CD14-positive monocyte (primary cell): Measurements from ENCODE around the gene FAM171A1. TPM values are rescaled to one million over a fixed set of nuclear protein-coding genes. Genes with fewer than 3 reads are reported as not detected.

ENCODE experiments used
- DNase-seq, 3 donors: peaks; one replicate each; pipeline ENCODE4 v3.0.0-alpha.2; 2011 to 2022
- H2AFZ ChIP-seq: 2 replicates; pipeline ENCODE4 v1.6.0; 2012; ENCODE audit warnings: mild to moderate bottlenecking, low read depth, low read length, inconsistent platforms; ENCODE audit not compliant: insufficient read depth, poor library complexity, severe bottlenecking
- H3K27ac ChIP-seq, 2 donors: 1 replicate in 1 of 2; 2 replicates in 1 of 2; pipeline ENCODE4 v1.5.1; 2012 to 2013; ENCODE audit warnings: low read length in 2 of 2, control low read depth in 1 of 2, inconsistent platforms in 1 of 2, low read depth in 1 of 2, mild to moderate bottlenecking in 1 of 2
- H3K27me3 ChIP-seq, 2 donors: one replicate each; pipeline versions ENCODE4 v1.6.0 to v1.6.1; 2011 to 2013; ENCODE audit warnings: low read length in 2 of 2; ENCODE audit not compliant: control insufficient read depth in 2 of 2, insufficient read depth in 2 of 2
- H3K36me3 ChIP-seq, 2 donors: replicated peaks in 1 of 2; 1 replicate in 1 of 2; 2 replicates in 1 of 2; pipeline versions ENCODE4 v1.5.1 to v1.6.1; 2012 to 2013; ENCODE audit warnings: low read length in 2 of 2, control low read depth in 1 of 2, inconsistent platforms in 1 of 2, mild to moderate bottlenecking in 1 of 2; ENCODE audit not compliant: insufficient read depth in 2 of 2, control insufficient read depth in 1 of 2
- H3K4me1 ChIP-seq, 2 donors: 1 replicate in 1 of 2; 2 replicates in 1 of 2; pipeline versions ENCODE4 v1.5.1 to v1.6.1; 2012 to 2013; ENCODE audit warnings: low read length in 2 of 2, control low read depth in 1 of 2, inconsistent platforms in 1 of 2, mild to moderate bottlenecking in 1 of 2, moderate library complexity in 1 of 2; ENCODE audit not compliant: insufficient read depth in 2 of 2, control insufficient read depth in 1 of 2
- H3K4me2 ChIP-seq: replicated peaks from 2 replicates; pipeline ENCODE3; 2012; ENCODE audit warnings: low read length, moderate library complexity, mild to moderate bottlenecking; ENCODE audit not compliant: poor library complexity, severe bottlenecking; ENCODE audit errors: extremely low read depth
- H3K4me3 ChIP-seq, 3 experiments: fragments of 200-600 bp in 1 of 3; sonication (generic) in 1 of 3; replicated peaks in 1 of 3; 1 replicate in 2 of 3; 2 replicates in 1 of 3; pipeline ENCODE4 v1.5.1; 2011 to 2013; ENCODE audit warnings: low read length in 3 of 3, mild to moderate bottlenecking in 3 of 3, control low read depth in 2 of 3, low read depth in 2 of 3, inconsistent platforms in 1 of 3, moderate library complexity in 1 of 3
- H3K79me2 ChIP-seq: 2 replicates; pipeline ENCODE4 v1.6.0; 2012; ENCODE audit warnings: mild to moderate bottlenecking, control low read depth, inconsistent platforms, low read length, moderate library complexity; ENCODE audit not compliant: insufficient read depth
- H3K9ac ChIP-seq: 2 replicates; pipeline ENCODE4 v1.6.0; 2017; ENCODE audit warnings: low read length, mild to moderate bottlenecking; ENCODE audit not compliant: insufficient read depth, poor library complexity, severe bottlenecking
- H3K9me3 ChIP-seq, 2 donors: replicated peaks in 1 of 2; 1 replicate in 1 of 2; 2 replicates in 1 of 2; pipeline versions ENCODE4 v1.5.1 to v1.6.1; 2012 to 2013; ENCODE audit warnings: low read length in 2 of 2, control low read depth in 1 of 2; ENCODE audit not compliant: control insufficient read depth in 1 of 2, insufficient read depth in 1 of 2
- H4K20me1 ChIP-seq: 2 replicates; pipeline ENCODE4 v1.6.0; 2012; ENCODE audit warnings: mild to moderate bottlenecking, low read length, control low read depth, moderate library complexity; ENCODE audit not compliant: insufficient read depth
- H3K27ac Mint-ChIP-seq, 7 donors: one replicate each; pipeline ENCODE4 v1.8.0; 2020; ENCODE audit warnings: mild to moderate bottlenecking in 7 of 7, mixed read lengths in 7 of 7, moderate library complexity in 6 of 7, inconsistent platforms in 2 of 7
- H3K27me3 Mint-ChIP-seq, 3 donors: one replicate each; pipeline ENCODE4 v1.8.0; 2021 to 2022; ENCODE audit warnings: low read depth in 3 of 3, mild to moderate bottlenecking in 3 of 3, mixed read lengths in 3 of 3, moderate library complexity in 3 of 3, inconsistent platforms in 1 of 3
- H3K36me3 Mint-ChIP-seq, 2 donors: one replicate each; pipeline ENCODE4 v1.8.0; 2020; ENCODE audit warnings: mixed read lengths in 2 of 2, inconsistent platforms in 1 of 2, mild to moderate bottlenecking in 1 of 2
- H3K4me1 Mint-ChIP-seq: one replicate; pipeline ENCODE4 v1.8.0; 2020; ENCODE audit warnings: mild to moderate bottlenecking, mixed read lengths
- H3K4me3 Mint-ChIP-seq, 2 donors: one replicate each; pipeline ENCODE4 v1.8.0; 2020; ENCODE audit warnings: mild to moderate bottlenecking in 2 of 2, mixed read lengths in 2 of 2, moderate library complexity in 1 of 2
- H3K9me3 Mint-ChIP-seq, 7 donors: one replicate each; pipeline ENCODE4 v1.8.0; 2020 to 2022; ENCODE audit warnings: mixed read lengths in 7 of 7, mild to moderate bottlenecking in 6 of 7, moderate library complexity in 6 of 7, inconsistent platforms in 2 of 7
- WGBS: methylation state at CpG from one replicate; pipeline ENCODE4 v1.1.5; 2013; ENCODE audit warnings: missing lambda C conversion rate; ENCODE audit not compliant: insufficient coverage; 5-methylcytosine and 5-hydroxymethylcytosine counted together
- intact Hi-C, 2 donors: fragments of 100-400 bp; cut with micrococcal nuclease; formaldehyde crosslinking; loops; one replicate each; pipeline versions ENCODE4 v1.15.0 to v1.15.1; 2023
- polyA plus RNA-seq, 3 donors: library from polyadenylated mRNA; depleted of rRNA in 1 of 3; unstranded in 2 of 3; stranded (reverse) in 1 of 3; fragments of 300-500 nt in 2 of 3; fragments of >200 nt in 1 of 3; fragmentation: Illumina TruSeq in 2 of 3; gene quantifications; 1 replicate in 2 of 3; 2 replicates in 1 of 3; pipeline ENCODE4 v1.2.3, GENCODE V29; 2012 to 2021
- TF ChIP-seq, protein P1 (sequence below): fragments of 200-600 bp; IDR thresholded peaks from one replicate; pipeline ENCODE4 v1.8.0; 2022; ENCODE audit warnings: antibody characterized with exemption, mild to moderate bottlenecking

FAM171A1 gene
- polyA plus RNA-seq, 3 donors: not detected

DNA sequence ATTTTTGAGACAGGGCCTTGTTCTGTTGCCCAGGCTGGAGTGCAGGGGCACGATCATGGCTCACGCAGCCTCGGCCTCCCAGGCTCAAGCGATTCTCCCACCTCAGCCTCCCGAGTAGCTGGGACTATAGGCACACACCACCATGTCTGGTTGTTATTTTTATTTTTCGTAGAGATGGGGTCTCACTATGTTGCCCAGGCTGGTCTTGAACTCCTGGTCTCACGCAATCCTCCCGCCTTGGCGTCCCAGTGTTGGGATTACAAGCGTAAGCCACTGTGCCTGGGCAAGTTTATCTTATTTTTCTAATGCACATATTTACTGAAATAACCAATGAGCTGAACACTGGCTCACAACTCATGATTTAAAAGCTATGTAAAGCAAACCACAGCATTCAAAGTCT is 61.9 kb downstream of the FAM171A1 start:
- Histone ChIP-seq H3K36me3 (no peaks in the 10 kb centered on the region), H3K4me3 (no peak overlapping the region), H3K27ac (no peak overlapping the region), H3K79me2 (no peaks in the 10 kb centered on the region), H3K9ac (no peak overlapping the region), H2AFZ (no peak overlapping the region), H3K27me3 (no peaks in the 10 kb centered on the region), H3K4me2 (no peak overlapping the region), H3K4me1 (peaks cover 0 to 8% of the 10 kb centered on the region in 2 donors), H4K20me1 (no peaks in the 10 kb centered on the region), H3K9me3 (no peaks in the 10 kb centered on the region)
- Mint-ChIP-seq H3K36me3 (no peaks in the 10 kb centered on the region), H3K4me3 (no peak overlapping the region), H3K27ac (no peak overlapping the region), H3K4me1 (peaks cover 11% of the 10 kb centered on the region), H3K27me3 (peaks cover 0 to 5% (median 3%) of the 10 kb centered on the region in 3 donors), H3K9me3 (peaks cover 0 to 2% (median 0%) of the 10 kb centered on the region in 7 donors)
- TF ChIP-seq, protein P1, sequence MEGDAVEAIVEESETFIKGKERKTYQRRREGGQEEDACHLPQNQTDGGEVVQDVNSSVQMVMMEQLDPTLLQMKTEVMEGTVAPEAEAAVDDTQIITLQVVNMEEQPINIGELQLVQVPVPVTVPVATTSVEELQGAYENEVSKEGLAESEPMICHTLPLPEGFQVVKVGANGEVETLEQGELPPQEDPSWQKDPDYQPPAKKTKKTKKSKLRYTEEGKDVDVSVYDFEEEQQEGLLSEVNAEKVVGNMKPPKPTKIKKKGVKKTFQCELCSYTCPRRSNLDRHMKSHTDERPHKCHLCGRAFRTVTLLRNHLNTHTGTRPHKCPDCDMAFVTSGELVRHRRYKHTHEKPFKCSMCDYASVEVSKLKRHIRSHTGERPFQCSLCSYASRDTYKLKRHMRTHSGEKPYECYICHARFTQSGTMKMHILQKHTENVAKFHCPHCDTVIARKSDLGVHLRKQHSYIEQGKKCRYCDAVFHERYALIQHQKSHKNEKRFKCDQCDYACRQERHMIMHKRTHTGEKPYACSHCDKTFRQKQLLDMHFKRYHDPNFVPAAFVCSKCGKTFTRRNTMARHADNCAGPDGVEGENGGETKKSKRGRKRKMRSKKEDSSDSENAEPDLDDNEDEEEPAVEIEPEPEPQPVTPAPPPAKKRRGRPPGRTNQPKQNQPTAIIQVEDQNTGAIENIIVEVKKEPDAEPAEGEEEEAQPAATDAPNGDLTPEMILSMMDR: no peak
- WGBS: 100% methylated on average over 4 of the region's 10 CpGs
- DNase-seq: no peak
- intact Hi-C loops: no loop called here

DNA sequence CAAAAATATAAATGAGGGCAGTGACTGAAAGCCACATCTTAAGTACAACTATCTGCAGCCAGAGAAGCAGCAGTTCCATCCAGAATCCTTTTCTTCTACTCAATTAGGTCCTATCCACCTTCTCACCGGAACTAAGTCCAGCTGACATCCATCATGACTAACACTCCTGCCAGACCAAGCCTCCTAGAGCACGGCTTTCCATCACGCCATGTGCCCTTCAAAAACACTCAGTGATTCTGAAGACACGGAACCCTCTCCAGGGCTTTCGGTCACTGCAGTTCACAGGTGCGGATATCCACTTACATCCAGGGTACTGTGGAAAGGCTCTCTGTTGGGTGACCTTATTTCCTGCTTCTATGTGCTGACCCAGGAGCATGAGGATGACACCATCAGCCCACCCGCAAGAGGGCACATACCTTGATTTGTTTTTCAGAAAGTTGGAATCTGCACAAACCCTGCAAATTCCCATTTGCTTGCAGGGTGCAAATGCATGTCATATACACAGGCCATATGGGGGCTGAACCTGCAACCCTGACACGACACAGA is 64.3 kb downstream of the FAM171A1 start:
- Histone ChIP-seq H3K4me2 (no peak overlapping the region), H3K9ac (no peak overlapping the region), H2AFZ (no peak overlapping the region), H3K4me1 (no peaks in the 10 kb centered on the region), H3K4me3 (no peak overlapping the region), H3K27me3 (no peaks in the 10 kb centered on the region), H3K27ac (no peak overlapping the region), H4K20me1 (no peaks in the 10 kb centered on the region), H3K79me2 (no peaks in the 10 kb centered on the region), H3K9me3 (no peaks in the 10 kb centered on the region), H3K36me3 (no peaks in the 10 kb centered on the region)
- no peak for DNase-seq
- 96% methylated on average over 7 of the region's 8 CpGs for whole genome bisulfite sequencing
- Mint-ChIP-seq H3K4me1 (no peaks in the 10 kb centered on the region), H3K9me3 (peaks cover 0 to 2% (median 0%) of the 10 kb centered on the region in 7 donors), H3K4me3 (no peak overlapping the region), H3K36me3 (no peaks in the 10 kb centered on the region), H3K27ac (no peak overlapping the region), H3K27me3 (peaks cover 0 to 3% (median 2%) of the 10 kb centered on the region in 3 donors)
- TF ChIP-seq, protein P1: no peak
- intact Hi-C loops: no loop called here
